Suprapubic skin (tissue), 4 donors: ENCODE data around the gene OCEL1.

ENCODE experiments used
- CTCF ChIP-seq, 2 donors: fragments of 200-600 bp in 1 of 2; fragments of 450-650 bp in 1 of 2; sonication (generic) in 1 of 2; IDR thresholded peaks; one replicate each; pipeline ENCODE4 v1.5.1; 2016 to 2019; ENCODE audit warnings: antibody characterized with exemption in 2 of 2, mild to moderate bottlenecking in 1 of 2, moderate library complexity in 1 of 2
- EP300 ChIP-seq: sonication (generic); formaldehyde crosslinking; IDR thresholded peaks from one replicate; pipeline ENCODE4 v1.6.1; 2017; ENCODE audit warnings: antibody characterized with exemption
- POLR2A ChIP-seq, 2 donors: fragments of 450-650 bp; IDR thresholded peaks; one replicate each; pipeline ENCODE4 v1.6.1; 2017; ENCODE audit warnings: antibody characterized with exemption in 2 of 2, mild to moderate bottlenecking in 2 of 2, moderate library complexity in 2 of 2
- POLR2AphosphoS5 ChIP-seq, 3 donors: sonication (generic); formaldehyde crosslinking; IDR thresholded peaks; one replicate each; pipeline ENCODE4 v1.6.1; 2017; ENCODE audit warnings: antibody characterized with exemption in 3 of 3

- no peak for TF ChIP-seq CTCF (IDR thresholded peaks at IDR 0.05)
- TF ChIP-seq POLR2A (IDR thresholded peaks at IDR 0.05), result peak in 1 of 2 donors; percentile 58
- TF ChIP-seq POLR2AphosphoS5 (IDR thresholded peaks at IDR 0.05), result peak in 2 of 3 donors; percentile 85 to 92
- TF ChIP-seq EP300, result no peak
Measured at GRCh38 chr19:17215127-17215971, 10.7 kb upstream of the OCEL1 start, which contains the start of gene USE1.
